GM12873 (cell line): ENCODE measurements around the gene ADGRA1.

ENCODE experiments used
- TF ChIP-seq, protein P1 (sequence below): IDR thresholded peaks from 2 replicates; pipeline ENCODE4 v1.5.1; 2012; ENCODE audit warnings: low read depth, mild to moderate bottlenecking, moderate library complexity, low read length, control low read depth; ENCODE audit not compliant: insufficient read depth; ENCODE audit errors: missing control alignments

ADGRA1 gene

DNA sequence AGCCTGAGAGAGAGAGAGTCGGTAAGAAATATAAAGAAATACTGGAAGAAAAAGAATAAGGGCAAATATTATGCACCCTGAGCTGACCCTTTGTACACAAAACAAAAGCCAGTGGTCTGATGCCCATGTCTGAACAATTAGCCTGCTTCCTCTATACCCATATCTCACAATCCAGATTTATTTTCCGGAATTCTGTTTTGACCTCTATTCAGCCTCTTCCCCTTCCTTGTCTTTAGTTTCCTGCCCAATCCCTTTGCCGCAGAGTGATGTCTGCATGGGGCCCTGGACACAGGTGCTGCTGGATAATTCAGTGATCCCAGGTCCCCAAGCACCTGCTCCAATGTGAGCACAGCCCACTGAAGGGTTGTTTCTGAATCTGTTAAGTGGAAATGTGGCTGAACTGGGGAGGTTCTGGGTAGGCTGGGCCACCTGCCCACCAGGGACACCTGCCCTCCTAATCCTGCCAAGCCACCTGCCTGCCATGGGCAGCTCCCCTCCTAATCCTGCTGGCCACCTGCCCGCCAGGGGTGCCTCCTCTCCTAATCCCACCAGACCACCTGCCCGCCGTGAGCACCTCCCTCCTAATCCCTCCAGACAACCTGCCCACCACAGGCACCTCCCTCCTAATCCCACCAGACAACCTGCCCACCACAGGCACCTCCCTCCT lies 23.0 kb downstream of the ADGRA1 start:
- TF ChIP-seq, protein P1, sequence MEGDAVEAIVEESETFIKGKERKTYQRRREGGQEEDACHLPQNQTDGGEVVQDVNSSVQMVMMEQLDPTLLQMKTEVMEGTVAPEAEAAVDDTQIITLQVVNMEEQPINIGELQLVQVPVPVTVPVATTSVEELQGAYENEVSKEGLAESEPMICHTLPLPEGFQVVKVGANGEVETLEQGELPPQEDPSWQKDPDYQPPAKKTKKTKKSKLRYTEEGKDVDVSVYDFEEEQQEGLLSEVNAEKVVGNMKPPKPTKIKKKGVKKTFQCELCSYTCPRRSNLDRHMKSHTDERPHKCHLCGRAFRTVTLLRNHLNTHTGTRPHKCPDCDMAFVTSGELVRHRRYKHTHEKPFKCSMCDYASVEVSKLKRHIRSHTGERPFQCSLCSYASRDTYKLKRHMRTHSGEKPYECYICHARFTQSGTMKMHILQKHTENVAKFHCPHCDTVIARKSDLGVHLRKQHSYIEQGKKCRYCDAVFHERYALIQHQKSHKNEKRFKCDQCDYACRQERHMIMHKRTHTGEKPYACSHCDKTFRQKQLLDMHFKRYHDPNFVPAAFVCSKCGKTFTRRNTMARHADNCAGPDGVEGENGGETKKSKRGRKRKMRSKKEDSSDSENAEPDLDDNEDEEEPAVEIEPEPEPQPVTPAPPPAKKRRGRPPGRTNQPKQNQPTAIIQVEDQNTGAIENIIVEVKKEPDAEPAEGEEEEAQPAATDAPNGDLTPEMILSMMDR, result no peak

DNA sequence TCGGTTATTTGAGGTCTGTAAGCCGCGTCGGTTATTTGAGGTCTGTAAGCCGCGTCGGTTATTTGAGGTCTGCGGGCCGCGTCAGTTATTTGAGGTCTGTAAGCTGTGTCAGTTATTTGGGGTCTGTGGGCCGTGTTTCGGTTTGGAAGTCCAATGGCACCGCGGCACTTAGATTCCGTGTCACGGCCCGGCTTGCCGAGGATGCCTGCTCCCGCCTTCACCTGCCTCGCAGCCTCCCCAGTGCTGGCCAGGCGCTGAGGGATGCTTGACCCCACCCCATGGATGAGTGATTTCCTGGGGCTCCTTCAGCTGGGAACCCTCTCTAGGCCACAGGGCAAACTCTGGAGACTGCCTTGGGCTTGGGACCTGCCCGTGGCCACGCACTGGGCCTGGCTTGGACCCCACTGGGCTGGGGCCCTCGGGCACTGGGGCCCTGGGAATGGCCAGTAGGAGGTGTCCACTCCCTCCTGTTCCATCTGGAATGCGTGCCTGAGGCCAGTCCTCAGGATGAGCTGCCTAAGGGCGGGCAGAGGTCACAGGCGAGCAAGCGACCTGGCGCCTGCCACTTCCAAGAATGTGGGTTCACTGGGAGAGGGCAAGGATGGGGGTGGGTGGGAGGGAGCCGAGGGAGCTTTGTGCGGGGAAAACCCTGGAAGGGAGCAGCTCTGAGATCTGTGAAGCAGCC lies 25.6 kb downstream of the ADGRA1 start:
- TF ChIP-seq, protein P1, result no peak

DNA sequence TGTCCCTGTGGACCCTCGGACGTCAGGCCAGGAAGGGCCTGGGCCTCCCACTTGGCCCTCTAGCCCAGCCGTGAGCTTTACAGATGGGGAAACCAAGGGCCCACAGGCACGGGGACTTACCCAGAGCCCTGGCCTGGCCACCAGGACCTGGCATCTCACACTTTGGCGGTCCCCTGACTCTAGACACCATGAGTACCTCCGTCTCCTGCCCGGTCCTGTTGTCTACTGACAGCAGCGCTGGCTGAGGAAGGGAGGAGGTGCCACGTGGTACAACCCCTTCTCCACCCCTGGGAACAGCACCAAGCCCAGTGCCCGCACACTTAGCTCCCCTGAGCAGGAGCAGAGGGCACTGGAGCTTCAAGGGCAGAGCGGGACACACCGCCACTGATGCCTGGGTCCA lies 26.1 kb downstream of the ADGRA1 start:
- TF ChIP-seq, protein P1, result no peak

DNA sequence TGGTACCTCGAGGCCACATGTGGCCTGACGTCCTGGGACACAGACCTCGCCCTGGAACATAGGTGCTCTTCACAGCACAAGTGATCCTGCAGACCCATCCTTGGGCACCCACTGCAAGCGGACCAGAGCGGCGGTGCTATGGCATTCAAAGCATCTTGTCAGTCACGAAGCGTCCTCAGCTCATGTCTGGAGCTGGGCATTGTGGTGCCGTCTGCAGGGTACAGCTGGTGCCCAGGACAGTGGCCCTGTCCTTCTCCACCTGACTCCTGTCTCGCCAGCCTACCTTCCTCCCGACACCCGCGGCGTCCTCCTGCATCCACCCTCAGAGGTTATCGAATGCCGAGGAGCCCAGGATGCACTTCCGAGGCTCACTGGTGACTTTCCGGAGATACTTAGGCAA lies 26.5 kb downstream of the ADGRA1 start:
- TF ChIP-seq, protein P1, result no peak

DNA sequence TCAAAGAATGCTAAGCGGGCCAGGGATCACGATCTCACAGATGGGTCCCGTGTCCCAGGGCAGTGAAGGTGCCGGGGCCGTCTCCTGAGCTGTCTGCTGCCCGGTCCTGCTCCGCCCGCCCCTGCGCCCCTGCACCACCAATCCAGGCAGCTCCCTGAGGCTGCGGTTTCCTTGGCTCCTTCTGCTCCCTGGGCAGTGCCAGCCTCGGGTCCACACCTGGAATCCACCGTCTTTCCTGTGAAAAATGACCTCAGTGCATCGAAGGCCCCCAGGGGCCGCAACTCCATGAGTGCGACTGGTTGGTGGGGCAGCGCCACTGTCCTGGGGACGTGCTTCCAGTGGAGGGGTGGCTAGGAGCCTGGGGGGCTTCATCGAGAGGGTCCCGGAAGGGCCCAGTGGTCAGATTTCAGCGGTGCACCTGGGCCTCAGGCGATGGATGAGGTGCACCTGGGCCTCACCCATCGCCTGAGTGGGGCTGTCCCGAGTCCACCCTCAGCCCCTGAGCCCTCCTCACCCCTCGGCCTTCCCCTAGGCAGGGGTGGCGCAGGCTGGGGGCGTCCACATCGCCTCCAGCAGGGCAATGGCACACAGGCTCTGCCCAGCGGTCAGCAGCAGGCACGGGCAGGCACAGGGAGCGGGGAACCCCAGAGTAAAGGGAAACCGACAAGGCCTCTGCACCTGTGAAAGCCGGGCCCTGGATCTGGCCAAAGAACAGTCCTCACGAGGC lies 27.2 kb downstream of the ADGRA1 start:
- TF ChIP-seq, protein P1, result no peak

DNA sequence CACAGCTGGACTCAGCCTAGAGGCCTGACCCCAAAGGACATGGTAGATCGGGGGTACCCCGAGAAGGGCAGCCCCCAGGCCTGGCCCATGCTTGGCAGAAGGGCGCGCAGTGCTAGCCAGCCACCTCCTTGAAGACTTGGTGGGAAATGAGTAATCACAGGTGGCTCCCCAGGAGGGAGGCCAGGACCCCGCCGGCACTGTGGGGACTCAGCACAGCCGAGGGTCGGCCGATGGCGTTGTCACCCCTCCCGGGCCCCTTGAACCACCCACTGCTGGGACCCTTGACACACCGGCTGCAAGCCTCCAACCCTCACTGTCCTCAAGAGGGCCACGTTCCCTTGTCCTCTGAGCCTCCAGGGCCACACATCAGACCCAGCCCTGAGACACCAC lies 27.7 kb downstream of the ADGRA1 start:
- TF ChIP-seq, protein P1, result no peak

DNA sequence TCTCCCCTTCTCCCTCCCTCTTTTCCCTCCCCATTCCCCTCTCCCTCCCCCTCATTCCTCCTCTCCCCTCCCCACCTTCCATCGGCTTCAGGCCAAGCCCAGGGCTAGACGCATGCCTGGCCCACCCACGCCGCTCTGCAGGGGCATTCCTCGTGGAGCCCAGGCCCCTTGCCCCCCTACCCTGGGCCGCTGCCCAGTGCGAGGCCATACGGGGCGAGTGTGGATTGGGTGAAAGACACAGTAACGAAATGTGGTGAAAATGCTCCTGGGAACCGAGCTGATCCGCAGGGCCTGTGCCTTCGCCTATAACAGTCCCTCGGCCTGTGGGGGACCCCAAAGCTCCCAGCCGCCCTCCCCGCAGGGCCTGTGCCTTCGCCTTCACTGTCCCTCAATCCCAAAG lies 28.3 kb downstream of the ADGRA1 start:
- TF ChIP-seq, protein P1, result no peak
